ENCODE measurements around the gene GALNT2.
A peak's percentile ranks its signal among the peaks of the same experiment; 100 is the strongest.

GALNT2 gene

DNA sequence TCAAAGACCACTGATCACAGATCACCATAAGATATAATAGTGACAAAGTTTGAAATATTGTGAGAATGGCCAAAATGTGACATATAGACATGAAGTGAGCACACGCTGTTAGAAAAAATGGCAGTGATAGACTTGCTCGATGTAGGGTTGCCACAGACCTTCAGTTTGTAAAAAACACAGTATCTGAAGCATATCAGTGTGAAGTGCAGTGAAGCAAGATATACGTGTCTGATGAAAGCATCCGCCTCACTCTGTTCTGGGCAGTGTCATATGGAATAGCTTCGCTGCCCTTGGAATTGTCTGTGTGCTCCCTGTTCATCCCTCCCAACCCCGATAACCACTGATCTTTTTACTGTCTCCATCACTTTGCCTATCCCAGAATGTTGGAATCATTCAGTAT, 50.7 kb downstream of the GALNT2 start:
- Mint-ChIP-seq H3K27me3 (no peaks in the 10 kb centered on the region), H3K36me3 (ENCODE audit: insufficient read depth) (peaks cover 7% of the 10 kb centered on the region), H3K9me3 (no peaks in the 10 kb centered on the region), H3K4me3 (no peak overlapping the region), H3K27ac (ENCODE audit: low read depth) (no peak overlapping the region), H3K4me1 (peaks cover 46% of the 10 kb centered on the region)
- ATAC-seq (replicated peaks; ENCODE audit: extremely low read depth, poor library complexity, severe bottlenecking), result no peak
- no peak for DNase-seq (ENCODE audit: low spot score in 2 of 2)

DNA sequence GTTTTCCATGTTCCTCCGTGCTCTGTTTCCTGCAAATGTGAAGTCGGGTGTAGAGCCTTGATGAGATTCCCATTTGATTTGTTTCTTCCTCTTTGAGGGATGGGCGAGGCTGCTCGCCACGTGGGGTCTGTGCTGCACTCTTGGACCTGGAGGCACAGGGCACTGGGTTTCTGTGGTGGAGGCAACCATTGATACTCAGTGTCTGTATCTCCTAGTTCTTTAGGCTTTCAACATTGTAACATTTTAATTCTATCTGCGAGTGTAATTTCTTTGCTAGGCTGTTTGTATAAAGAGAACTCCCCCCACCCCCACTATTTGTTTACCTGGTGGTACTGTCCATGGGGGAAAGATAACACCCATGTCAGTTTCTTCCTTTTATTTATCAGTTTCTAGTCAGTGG, 52.3 kb downstream of the GALNT2 start:
- H3K4me1 Mint-ChIP-seq, result peaks cover 60% of the 10 kb centered on the region

DNA sequence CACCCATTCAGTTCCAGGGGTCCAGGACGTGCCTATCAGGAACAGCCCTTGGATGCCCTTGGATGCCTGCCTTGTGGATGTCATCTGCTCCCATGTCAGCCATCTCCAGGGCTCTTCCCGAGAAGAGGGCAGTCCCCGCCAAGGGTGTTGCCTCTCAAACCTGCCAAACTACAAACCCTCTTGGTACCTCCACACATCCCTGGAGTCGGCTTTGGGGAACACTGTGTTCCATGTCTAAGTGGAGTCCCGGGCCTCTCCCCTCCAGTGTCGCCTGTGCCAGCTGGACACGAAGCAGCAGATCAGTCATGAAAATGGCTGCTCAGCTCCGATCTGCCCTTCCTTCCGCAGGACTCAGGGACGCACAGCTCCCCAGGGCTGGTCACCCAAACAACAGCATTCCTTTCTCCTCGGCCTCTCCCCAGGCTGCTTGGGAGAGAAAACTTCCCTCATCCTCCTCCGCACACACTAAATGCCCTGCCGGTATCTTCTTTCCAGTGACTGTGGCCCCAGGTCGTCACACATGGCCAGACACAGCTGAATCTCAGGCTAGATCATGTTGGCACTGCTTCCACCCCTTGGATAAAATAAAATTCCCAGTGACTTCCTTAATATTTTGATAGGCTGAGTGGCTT, 53.4 kb downstream of the GALNT2 start:
- H3K36me3 Mint-ChIP-seq (ENCODE audit: insufficient read depth), result peaks cover 5% of the 10 kb centered on the region
- DNase-seq (ENCODE audit: low spot score in 2 of 2), result no peak
- H3K27ac Mint-ChIP-seq (ENCODE audit: low read depth), result peak overlapping the region; percentile 38

More for the DNA sequence above, 52.3 kb downstream of the GALNT2 start:
- no peak overlapping the region for H3K4me3 Mint-ChIP-seq
- peaks cover 6% of the 10 kb centered on the region for H3K36me3 Mint-ChIP-seq (ENCODE audit: insufficient read depth)
- no peak overlapping the region for H3K27ac Mint-ChIP-seq (ENCODE audit: low read depth)
- DNase-seq (ENCODE audit: low spot score in 2 of 2) (no peak), ATAC-seq (replicated peaks; ENCODE audit: extremely low read depth, poor library complexity, severe bottlenecking) (no peak)
- H3K9me3 Mint-ChIP-seq, result no peaks in the 10 kb centered on the region
- no peaks in the 10 kb centered on the region for H3K27me3 Mint-ChIP-seq

DNA sequence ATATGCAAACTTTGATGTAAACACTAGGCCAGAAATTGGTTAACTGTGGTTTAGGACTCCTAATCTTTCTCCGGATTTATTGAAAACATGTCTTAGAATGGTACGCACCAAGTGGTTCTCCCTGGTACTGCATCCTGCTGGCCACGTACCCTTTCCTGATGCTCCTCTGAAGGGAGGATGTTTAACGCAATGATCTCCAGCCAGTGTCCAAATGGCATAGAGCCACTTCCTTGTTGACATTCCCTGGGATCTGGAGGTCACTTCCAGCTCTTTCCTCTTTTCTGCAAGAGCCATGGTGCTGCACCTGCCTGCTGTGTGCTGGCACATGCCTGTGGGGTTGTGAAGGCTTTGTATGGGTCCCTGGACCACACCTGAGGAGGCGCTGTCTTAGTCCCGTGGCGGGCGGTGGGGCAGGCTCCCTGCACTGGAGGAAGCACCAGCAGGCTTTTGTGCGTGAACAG, 53.9 kb downstream of the GALNT2 start:
- Mint-ChIP-seq H3K4me1 (peaks cover 68% of the 10 kb centered on the region), H3K27ac (ENCODE audit: low read depth) (peak overlapping the region; percentile 38), H3K36me3 (ENCODE audit: insufficient read depth) (peaks cover 5% of the 10 kb centered on the region), H3K27me3 (no peaks in the 10 kb centered on the region), H3K9me3 (no peaks in the 10 kb centered on the region), H3K4me3 (no peak overlapping the region)
- ATAC-seq (replicated peaks; ENCODE audit: extremely low read depth, poor library complexity, severe bottlenecking) (no peak), DNase-seq (ENCODE audit: low spot score in 2 of 2) (no peak)

More for the DNA sequence above, 53.4 kb downstream of the GALNT2 start:
- ATAC-seq (replicated peaks; ENCODE audit: extremely low read depth, poor library complexity, severe bottlenecking), result no peak
- Mint-ChIP-seq H3K9me3 (no peaks in the 10 kb centered on the region), H3K27me3 (no peaks in the 10 kb centered on the region), H3K4me3 (no peak overlapping the region), H3K4me1 (peaks cover 66% of the 10 kb centered on the region)

DNA sequence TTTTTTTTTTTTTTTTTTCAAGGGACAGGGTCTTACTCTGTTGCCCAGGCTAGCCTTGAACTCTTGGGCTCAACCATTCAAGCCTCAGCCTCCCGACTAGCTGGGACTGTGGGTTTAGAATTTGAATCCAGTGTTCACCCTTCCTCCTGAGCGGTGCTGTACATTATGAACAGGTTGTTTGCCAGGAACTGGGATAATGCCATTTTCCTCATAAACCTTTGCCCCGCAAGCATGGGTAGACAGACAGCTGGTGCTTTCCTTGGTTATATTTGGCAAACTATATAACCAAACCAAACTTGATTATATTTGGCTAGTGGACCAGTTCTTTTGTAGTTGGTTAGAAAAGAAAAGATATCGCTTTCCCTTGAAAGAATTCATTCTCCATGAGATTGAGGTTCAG, 54.9 kb downstream of the GALNT2 start:
- no peak overlapping the region for H3K4me3 Mint-ChIP-seq
- H3K36me3 Mint-ChIP-seq (ENCODE audit: insufficient read depth), result peaks cover 5% of the 10 kb centered on the region
- ATAC-seq (replicated peaks; ENCODE audit: extremely low read depth, poor library complexity, severe bottlenecking) (no peak), DNase-seq (ENCODE audit: low spot score in 2 of 2) (no peak)
- H3K27me3 Mint-ChIP-seq, result no peaks in the 10 kb centered on the region
- peaks cover 73% of the 10 kb centered on the region for H3K4me1 Mint-ChIP-seq
- no peak overlapping the region for H3K27ac Mint-ChIP-seq (ENCODE audit: low read depth)
- H3K9me3 Mint-ChIP-seq, result no peaks in the 10 kb centered on the region

DNA sequence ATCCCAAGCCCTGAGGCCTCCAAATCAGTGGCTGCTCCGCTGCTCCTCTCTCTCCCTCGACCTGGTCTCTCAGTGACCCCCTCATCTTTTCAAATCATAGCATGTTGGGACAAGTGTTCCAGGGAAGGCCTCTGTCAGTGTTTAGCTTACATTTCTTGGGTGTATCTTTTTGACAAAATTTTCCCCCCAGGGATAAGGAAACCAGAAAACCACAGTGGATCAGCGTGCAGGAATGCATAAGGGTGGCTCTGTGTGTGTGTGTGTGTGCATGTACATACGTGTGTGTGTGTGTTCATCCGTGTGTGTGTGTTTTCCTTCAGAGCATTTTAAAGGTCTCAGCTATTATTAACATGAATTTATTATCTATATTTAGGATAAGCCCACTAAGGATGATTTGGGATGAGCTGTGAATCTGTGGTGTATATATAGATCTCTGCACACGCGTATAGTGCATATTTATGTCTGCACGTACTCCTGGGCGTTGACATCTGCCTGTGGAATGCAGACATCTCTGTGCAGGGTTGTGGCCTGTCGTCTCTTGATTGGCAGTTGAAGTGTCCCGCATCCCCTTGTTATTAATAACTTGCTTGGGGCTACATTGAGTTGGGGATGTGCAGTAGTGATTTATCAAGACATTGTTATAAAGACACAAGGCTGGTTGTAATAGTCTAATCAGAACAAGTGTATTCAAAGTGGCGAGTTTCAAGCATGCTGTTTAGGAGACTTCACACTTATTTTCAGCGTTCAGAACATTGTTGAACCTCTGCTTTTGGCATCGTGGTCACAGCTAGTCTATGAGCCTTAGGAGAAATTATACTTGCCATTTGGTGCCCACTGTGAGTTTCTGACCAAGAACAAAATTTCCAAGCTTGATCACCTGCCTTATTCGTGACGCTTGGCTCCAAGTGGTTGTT, 55.6 kb downstream of the GALNT2 start:
- Mint-ChIP-seq H3K36me3 (ENCODE audit: insufficient read depth) (peaks cover 2% of the 10 kb centered on the region), H3K4me1 (peaks cover 72% of the 10 kb centered on the region), H3K9me3 (no peaks in the 10 kb centered on the region), H3K27me3 (no peaks in the 10 kb centered on the region), H3K27ac (ENCODE audit: low read depth) (peak overlapping the region; percentile 75), H3K4me3 (no peak overlapping the region)
- ATAC-seq (replicated peaks; ENCODE audit: extremely low read depth, poor library complexity, severe bottlenecking) (no peak), DNase-seq (ENCODE audit: low spot score in 2 of 2) (no peak)

DNA sequence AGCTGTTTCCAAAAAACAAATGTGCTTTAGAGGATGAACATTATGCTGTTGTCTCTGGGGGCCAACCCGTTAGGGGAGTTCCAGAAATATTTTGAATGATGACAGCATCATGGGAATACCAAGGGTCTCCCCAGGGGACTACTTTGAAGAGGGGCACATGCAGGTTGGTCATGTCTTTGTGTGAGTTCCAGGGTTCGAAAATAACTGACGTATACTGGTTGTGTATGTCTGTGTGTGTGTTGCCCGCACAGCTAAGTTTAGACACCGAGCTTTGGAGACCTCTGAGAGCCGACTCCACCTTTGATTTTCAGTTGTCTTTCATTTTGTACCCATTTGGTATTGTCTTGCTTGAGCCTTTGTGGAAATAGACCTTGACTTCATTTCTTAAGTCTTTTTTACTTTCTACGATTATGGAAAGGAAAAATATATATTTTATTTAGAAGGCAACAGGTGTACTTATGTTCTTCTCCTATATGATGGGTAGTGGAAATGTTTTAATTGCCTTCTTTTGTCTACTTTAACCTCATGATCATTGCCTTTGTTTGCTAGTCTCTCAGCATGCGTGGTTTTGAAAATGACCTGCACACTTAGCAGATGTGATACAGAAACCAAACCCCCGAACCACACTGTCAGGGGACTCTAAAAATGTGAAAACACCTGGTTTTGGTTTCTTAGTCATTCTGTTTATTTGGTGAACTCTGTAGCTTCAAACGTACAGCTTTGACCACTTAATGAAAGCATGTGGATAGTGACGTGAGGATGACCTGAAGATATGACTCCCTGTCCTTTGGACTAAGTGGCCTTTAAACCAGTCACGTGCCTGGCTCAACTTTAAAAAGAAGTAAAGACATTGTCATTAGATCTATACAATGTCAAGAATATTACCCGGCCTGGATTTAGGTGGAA, 56.5 kb downstream of the GALNT2 start:
- Mint-ChIP-seq H3K9me3 (no peaks in the 10 kb centered on the region), H3K36me3 (ENCODE audit: insufficient read depth) (peaks cover 2% of the 10 kb centered on the region), H3K4me3 (peak overlapping the region; percentile 25), H3K27ac (ENCODE audit: low read depth) (peak overlapping the region; percentile 75), H3K27me3 (no peaks in the 10 kb centered on the region), H3K4me1 (peaks cover 74% of the 10 kb centered on the region)
- ATAC-seq (replicated peaks; ENCODE audit: extremely low read depth, poor library complexity, severe bottlenecking) (peak; percentile 52), DNase-seq (ENCODE audit: low spot score in 2 of 2) (no peak)

DNA sequence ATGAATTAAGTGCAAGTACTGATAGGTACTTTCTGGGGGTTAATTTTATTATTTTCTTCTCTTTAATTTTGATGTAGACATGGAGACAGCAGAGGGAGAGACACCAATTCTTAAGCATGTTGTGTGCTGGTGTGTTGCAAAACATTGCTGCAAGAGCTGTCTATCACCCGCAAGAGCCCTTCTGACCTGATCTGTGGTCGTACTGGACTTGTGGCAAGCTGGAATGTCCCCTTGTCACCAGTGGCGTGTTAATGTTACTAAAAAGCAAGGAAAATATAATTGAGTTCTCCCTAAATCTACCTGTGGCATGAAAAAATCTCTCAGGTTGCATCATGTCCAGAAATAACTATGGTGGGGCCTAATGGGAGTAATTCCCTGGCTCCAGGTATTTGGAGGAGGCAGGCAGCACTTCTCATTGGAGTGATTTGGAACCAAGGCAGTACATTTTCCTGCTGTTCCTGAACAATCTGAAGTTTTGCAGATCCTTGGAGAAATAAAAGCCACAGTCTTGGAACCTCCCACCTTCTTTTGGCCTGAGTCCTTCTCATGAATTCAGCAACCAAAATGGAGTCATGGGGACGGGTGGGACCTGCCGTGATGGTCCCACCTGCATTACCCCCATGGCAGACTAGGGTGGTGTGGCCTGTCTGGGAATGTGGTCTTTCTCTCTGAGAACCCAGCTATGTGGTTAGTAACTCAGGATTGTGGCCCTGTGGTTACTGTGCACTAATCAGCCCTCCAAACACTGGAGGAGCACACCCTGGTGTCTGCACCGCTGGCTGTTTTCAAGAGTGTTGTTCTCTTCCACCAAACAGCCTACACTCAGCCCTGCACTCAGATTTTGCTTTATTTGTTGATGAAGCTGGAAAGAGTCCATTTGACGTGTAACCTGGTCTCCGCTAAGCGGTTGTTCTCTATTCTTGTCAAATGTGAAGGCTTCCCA, 57.4 kb downstream of the GALNT2 start:
- peaks cover 74% of the 10 kb centered on the region for H3K4me1 Mint-ChIP-seq
- ATAC-seq (replicated peaks; ENCODE audit: extremely low read depth, poor library complexity, severe bottlenecking), result peak; percentile 26

DNA sequence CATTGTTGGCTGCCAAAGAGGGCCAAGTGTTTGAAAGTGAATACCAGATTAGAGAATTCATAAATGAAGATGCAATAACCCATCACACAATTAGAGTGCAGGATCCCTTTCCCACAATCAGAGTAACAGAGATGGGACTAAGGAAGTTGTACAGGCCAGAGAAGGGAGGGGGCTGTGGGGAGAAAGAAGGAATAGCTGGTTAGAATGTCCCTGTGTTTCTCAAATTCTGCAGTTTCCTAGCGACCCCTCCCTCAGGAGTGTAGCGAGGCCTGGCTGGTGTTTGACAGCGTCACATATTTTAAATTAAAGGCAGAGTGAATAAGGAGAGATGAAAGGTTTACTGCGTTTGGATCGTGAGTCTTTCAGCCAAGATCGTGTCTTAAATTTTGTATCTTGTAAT, 58.1 kb downstream of the GALNT2 start:
- peaks cover 78% of the 10 kb centered on the region for H3K4me1 Mint-ChIP-seq
- H3K27ac Mint-ChIP-seq (ENCODE audit: low read depth), result peak overlapping the region; percentile 56
- peaks cover 2% of the 10 kb centered on the region for H3K36me3 Mint-ChIP-seq (ENCODE audit: insufficient read depth)
- no peaks in the 10 kb centered on the region for H3K9me3 Mint-ChIP-seq
- H3K4me3 Mint-ChIP-seq, result no peak overlapping the region
- DNase-seq (ENCODE audit: low spot score in 2 of 2) (no peak), ATAC-seq (replicated peaks; ENCODE audit: extremely low read depth, poor library complexity, severe bottlenecking) (no peak)
- no peaks in the 10 kb centered on the region for H3K27me3 Mint-ChIP-seq

More for the DNA sequence above, 57.4 kb downstream of the GALNT2 start:
- H3K27me3 Mint-ChIP-seq, result no peaks in the 10 kb centered on the region
- peak overlapping the region; percentile 75 for H3K27ac Mint-ChIP-seq (ENCODE audit: low read depth)
- H3K4me3 Mint-ChIP-seq, result peak overlapping the region; percentile 25
- no peak for DNase-seq (ENCODE audit: low spot score in 2 of 2)
- peaks cover 2% of the 10 kb centered on the region for H3K36me3 Mint-ChIP-seq (ENCODE audit: insufficient read depth)
- no peaks in the 10 kb centered on the region for H3K9me3 Mint-ChIP-seq

DNA sequence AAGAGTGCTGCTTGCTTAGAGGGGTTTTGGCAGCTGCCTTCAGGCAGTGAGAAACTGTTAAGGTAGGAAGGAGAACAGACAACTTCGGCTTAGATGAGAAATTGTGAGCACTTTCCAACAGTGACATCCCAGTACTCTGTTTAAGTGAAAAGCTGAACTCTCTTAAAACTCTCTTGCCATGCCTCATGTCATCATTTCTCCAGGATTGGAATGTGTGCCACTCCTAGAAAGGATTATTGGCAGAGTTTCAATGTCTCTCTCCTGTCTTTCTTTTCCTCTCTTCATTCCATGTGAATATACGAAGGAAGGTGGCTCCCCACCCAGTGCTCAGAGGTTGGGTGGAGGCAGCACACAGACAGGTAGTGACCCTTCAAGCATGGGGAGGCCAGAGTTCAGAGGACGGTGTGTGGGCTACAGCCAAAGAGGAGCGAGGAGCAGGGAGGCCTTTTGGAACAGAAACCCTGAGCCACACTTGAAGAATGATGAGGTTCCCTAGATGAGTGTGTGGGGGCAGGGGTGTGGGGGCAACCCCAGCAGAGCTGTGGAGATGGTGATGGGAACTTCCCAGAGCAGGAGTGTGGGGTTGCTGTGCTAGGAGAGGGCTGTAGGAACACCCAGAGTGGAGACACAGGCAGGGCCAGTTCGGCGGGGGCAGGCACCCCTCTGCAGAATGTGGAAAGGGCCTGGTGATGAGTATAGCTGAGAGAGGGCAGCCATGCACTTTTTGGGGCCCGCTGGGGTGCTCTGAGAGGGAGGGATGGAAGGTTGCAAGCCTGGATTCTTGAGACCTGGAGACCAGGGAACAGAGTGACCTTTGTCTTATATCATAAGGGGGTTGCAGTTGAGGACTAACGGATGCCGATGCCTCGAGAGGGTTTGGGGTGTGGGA, 58.8 kb downstream of the GALNT2 start:
- Mint-ChIP-seq H3K4me3 (peak overlapping the region; percentile 6), H3K9me3 (no peaks in the 10 kb centered on the region), H3K4me1 (peaks cover 73% of the 10 kb centered on the region), H3K27ac (ENCODE audit: low read depth) (peak overlapping the region; percentile 56), H3K36me3 (ENCODE audit: insufficient read depth) (peaks cover 2% of the 10 kb centered on the region), H3K27me3 (no peaks in the 10 kb centered on the region)
- ATAC-seq (replicated peaks; ENCODE audit: extremely low read depth, poor library complexity, severe bottlenecking) (no peak), DNase-seq (ENCODE audit: low spot score in 2 of 2) (no peak)

Data from central memory CD8-positive, alpha-beta T cell (primary cell).